Esophagus muscularis mucosa (tissue), 4 donors: ENCODE data around the gene TOP2A. TPM values are rescaled to one million over a fixed set of nuclear protein-coding genes. Genes with fewer than 3 reads are reported as not detected.

Experiments
- DNase-seq: peaks from one replicate; pipeline ENCODE4 v3.0.0-alpha.2; 2017; ENCODE audit errors: extremely low spot score
- H3K27ac ChIP-seq, 4 donors: fragments of 200-600 bp; sonication (generic); replicated peaks in 1 of 4; 1 replicate in 3 of 4; 2 replicates in 1 of 4; pipeline ENCODE4 v1.5.1; 2016 to 2019; ENCODE audit warnings: mild to moderate bottlenecking in 1 of 4
- H3K27me3 ChIP-seq, 4 donors: fragments of 200-600 bp; sonication (generic); one replicate each; pipeline versions ENCODE4 v1.5.1 to v1.6.0; 2016 to 2019
- H3K36me3 ChIP-seq, 4 donors: fragments of 200-600 bp; sonication (generic); one replicate each; pipeline ENCODE4 v1.5.1; 2016 to 2019
- H3K4me1 ChIP-seq, 4 donors: fragments of 200-600 bp; sonication (generic); one replicate each; pipeline ENCODE4 v1.5.1; 2016 to 2019
- H3K4me3 ChIP-seq, 4 donors: fragments of 200-600 bp; sonication (generic); 1 replicate in 2 of 4; 2 replicates in 2 of 4; pipeline ENCODE4 v1.5.1; 2016 to 2019; ENCODE audit warnings: mild to moderate bottlenecking in 4 of 4, moderate library complexity in 1 of 4
- H3K9me3 ChIP-seq, 4 donors: fragments of 200-600 bp; sonication (generic); 1 replicate in 3 of 4; 2 replicates in 1 of 4; pipeline ENCODE4 v1.5.1; 2016 to 2019
- CTCF ChIP-seq, 3 experiments: fragments of 200-600 bp in 2 of 3; fragments of 450-650 bp in 1 of 3; sonication (generic) in 2 of 3; IDR thresholded peaks; one replicate each; pipeline ENCODE4 v1.5.1; 2017 to 2019; ENCODE audit warnings: antibody characterized with exemption in 3 of 3, mild to moderate bottlenecking in 2 of 3, moderate library complexity in 1 of 3
- EP300 ChIP-seq: sonication (generic); formaldehyde crosslinking; IDR thresholded peaks from one replicate; pipeline ENCODE4 v1.6.1; 2017; ENCODE audit warnings: antibody characterized with exemption
- POLR2A ChIP-seq: fragments of 450-650 bp; IDR thresholded peaks from one replicate; pipeline ENCODE4 v1.6.1; 2017; ENCODE audit warnings: antibody characterized with exemption, moderate library complexity, mild to moderate bottlenecking, low read depth
- POLR2AphosphoS5 ChIP-seq, 2 donors: sonication (generic); formaldehyde crosslinking; IDR thresholded peaks; one replicate each; pipeline ENCODE4 v1.6.1; 2017; ENCODE audit warnings: antibody characterized with exemption in 2 of 2
- WGBS: methylation state at CpG from one replicate; pipeline ENCODE4 v1.1.5; 2018; 5-methylcytosine and 5-hydroxymethylcytosine counted together
- intact Hi-C: fragments of 100-400 bp; cut with DNase I; formaldehyde crosslinking; loops from one replicate; pipeline ENCODE4 v1.15.1; 2023
- total RNA-seq, 4 donors: library from RNA; depleted of rRNA; stranded (reverse); fragments of >200 nt; gene quantifications; one replicate each; pipeline versions ENCODE4 v1.1.0 to v1.2.1, GENCODE V29; 2016

The TOP2A gene
- total RNA-seq, 4 donors from 2014 or later, result under 0.01 to 1.4 (median 0.30) TPM

- no peaks in the 10 kb centered on the region for H3K36me3 ChIP-seq
- no peaks in the 10 kb centered on the region for H3K27me3 ChIP-seq
Measured at GRCh38 chr17:40440166-40440565, 22.5 kb upstream of the TOP2A start.

GRCh38 chr17:40437095-40437732, 19.5 kb upstream of the TOP2A start:
- DNase-seq, result no peak
- Histone ChIP-seq H3K27ac (peak overlapping the region in 2 of 4 donors; percentile 21 to 44), H3K9me3 (no peaks in the 10 kb centered on the region), H3K4me3 (no peak overlapping the region), H3K4me1 (peaks cover 27 to 61% (median 54%) of the 10 kb centered on the region in 4 donors), H3K27me3 (no peaks in the 10 kb centered on the region), H3K36me3 (no peaks in the 10 kb centered on the region)
- intact Hi-C loops, result no loop called here
- 68% methylated on average over 5 of the region's 5 CpGs for WGBS
- TF ChIP-seq CTCF (IDR thresholded peaks at IDR 0.05) (no peak), POLR2AphosphoS5 (IDR thresholded peaks at IDR 0.05) (peak in 1 of 2 donors; percentile 12)

More at GRCh38 chr17:40440166-40440565, 22.5 kb upstream of the TOP2A start:
- H3K4me3 ChIP-seq, result no peak overlapping the region
- no peak overlapping the region for H3K27ac ChIP-seq
- WGBS, result 75% methylated on average over 4 of the region's 4 CpGs
- H3K4me1 ChIP-seq, result peaks cover 18 to 48% (median 44%) of the 10 kb centered on the region in 4 donors
- TF ChIP-seq POLR2AphosphoS5 (IDR thresholded peaks at IDR 0.05), result no peak
- TF ChIP-seq POLR2A, result no peak
- TF ChIP-seq CTCF (IDR thresholded peaks at IDR 0.05), result no peak
- no peak for TF ChIP-seq EP300
- H3K9me3 ChIP-seq, result no peaks in the 10 kb centered on the region
- DNase-seq, result no peak
- intact Hi-C loops, result loop anchor here (2.0 kb wide), 1 partner anchor 93 kb away; no protein-coding TSS in a partner anchor

- intact Hi-C loops, result no loop called here
- Histone ChIP-seq H3K27ac (peak overlapping the region in 2 of 4 donors; percentile 21 to 44), H3K4me3 (no peak overlapping the region), H3K36me3 (no peaks in the 10 kb centered on the region), H3K9me3 (no peaks in the 10 kb centered on the region), H3K4me1 (peaks cover 24 to 60% (median 48%) of the 10 kb centered on the region in 4 donors), H3K27me3 (no peaks in the 10 kb centered on the region)
- 65% methylated on average over 5 of the region's 5 CpGs for WGBS
- no peak for DNase-seq
- TF ChIP-seq POLR2A (no peak), EP300 (no peak), CTCF (IDR thresholded peaks at IDR 0.05) (no peak), POLR2AphosphoS5 (IDR thresholded peaks at IDR 0.05) (no peak)
Measured at GRCh38 chr17:40436636-40437035, 18.9 kb upstream of the TOP2A start.

GRCh38 chr17:40433551-40434415, 16.1 kb upstream of the TOP2A start:
- no peak for DNase-seq
- Histone ChIP-seq H3K4me3 (no peak overlapping the region), H3K27me3 (no peaks in the 10 kb centered on the region), H3K9me3 (no peaks in the 10 kb centered on the region), H3K4me1 (peaks cover 20 to 49% (median 39%) of the 10 kb centered on the region in 4 donors), H3K36me3 (no peaks in the 10 kb centered on the region), H3K27ac (peak overlapping the region; percentile 77 to 84 (median 78))
- peak; percentile 40 to 60 (median 40) for TF ChIP-seq CTCF (IDR thresholded peaks at IDR 0.05)
- TF ChIP-seq POLR2A, result no peak
- TF ChIP-seq POLR2AphosphoS5 (IDR thresholded peaks at IDR 0.05), result no peak
- no peak for TF ChIP-seq EP300
- WGBS, result 49% methylated on average over 4 of the region's 6 CpGs
- intact Hi-C loops, result no loop called here
